HEK293 (cell line): ENCODE results near the gene NT5M.

Source experiments
- CTCF ChIA-PET: fragments of 350-600 bp; formaldehyde crosslinking; extraction: SDS; loops from one replicate; lab custom pipeline; 2021; ENCODE audit warnings: antibody characterized with exemption; lab: Yijun Ruan, JAX
- POLR2A ChIA-PET: fragments of 300-600 bp; formaldehyde crosslinking; extraction: SDS; loops from one replicate; lab custom pipeline; 2020; ENCODE audit warnings: antibody characterized with exemption, inconsistent platforms; lab: Yijun Ruan, JAX
- H3K27ac ChIP-seq: fragments of 200-500 bp; sonication (Bioruptor generic); 2 replicates; pipeline ENCODE4 v1.5.1; 2014; ENCODE audit warnings: low read depth, low read length, control low read depth, inconsistent platforms; ENCODE audit errors: extremely low read depth
- H3K36me3 ChIP-seq, 2 experiments: fragments of 200-500 bp in 1 of 2; sonication (Bioruptor generic) in 1 of 2; 1 replicate in 1 of 2; 2 replicates in 1 of 2; pipeline ENCODE4 v1.5.1; 2014 to 2017; ENCODE audit warnings: inconsistent platforms in 2 of 2, low read length in 2 of 2; ENCODE audit not compliant: control insufficient read depth in 2 of 2, insufficient read depth in 1 of 2
- H3K4me1 ChIP-seq: fragments of 200-500 bp; sonication (Bioruptor generic); 2 replicates; pipeline ENCODE4 v1.5.1; 2014; ENCODE audit warnings: mild to moderate bottlenecking, low read length, inconsistent platforms; ENCODE audit not compliant: control insufficient read depth, insufficient read depth
- H3K4me3 ChIP-seq: 2 replicates; pipeline ENCODE4 v1.5.1; 2011; ENCODE audit warnings: low read depth, mild to moderate bottlenecking, control low read depth, low read length, moderate library complexity
- H3K9me3 ChIP-seq: fragments of 200-500 bp; sonication (Bioruptor generic); 2 replicates; pipeline ENCODE4 v1.5.1; 2014; ENCODE audit warnings: low read depth, low read length, inconsistent platforms; ENCODE audit not compliant: control insufficient read depth, insufficient read depth
- GFI1B ChIP-seq: fragments of 450-650 bp; formaldehyde crosslinking; IDR thresholded peaks from 2 replicates; pipeline ENCODE4 v1.5.1; 2016; ENCODE audit warnings: missing biosample characterization, missing genetic modification characterization
- HOXA7 ChIP-seq: sonication (generic); formaldehyde crosslinking; IDR thresholded peaks from 2 replicates; pipeline ENCODE4 v1.8.1; 2022; ENCODE audit warnings: missing genetic modification reagents, borderline replicate concordance
- HOXD13 ChIP-seq: sonication (generic); formaldehyde crosslinking; IDR thresholded peaks from 2 replicates; pipeline ENCODE4 v1.8.0; 2022; ENCODE audit warnings: missing genetic modification reagents, borderline replicate concordance
- KLF1 ChIP-seq: fragments of 450-650 bp; formaldehyde crosslinking; IDR thresholded peaks from 2 replicates; pipeline ENCODE4 v1.5.1; 2016; ENCODE audit warnings: missing biosample characterization, missing genetic modification characterization
- KLF17 ChIP-seq: fragments of 450-650 bp; formaldehyde crosslinking; IDR thresholded peaks from 2 replicates; pipeline ENCODE4 v1.5.1; 2016; ENCODE audit warnings: missing biosample characterization, missing genetic modification characterization
- KLF9 ChIP-seq: fragments of 450-650 bp; formaldehyde crosslinking; IDR thresholded peaks from 2 replicates; pipeline ENCODE4 v1.5.1; 2016; ENCODE audit warnings: missing biosample characterization, missing genetic modification characterization, low read depth
- PRDM4 ChIP-seq: fragments of 450-650 bp; formaldehyde crosslinking; IDR thresholded peaks from 2 replicates; pipeline ENCODE4 v1.5.1; 2017; ENCODE audit warnings: missing biosample characterization, missing genetic modification characterization
- SCRT1 ChIP-seq: fragments of 450-650 bp; formaldehyde crosslinking; IDR thresholded peaks from 2 replicates; pipeline ENCODE4 v1.5.1; 2016; ENCODE audit warnings: missing biosample characterization, missing genetic modification characterization, borderline replicate concordance
- SP7 ChIP-seq: fragments of 450-650 bp; formaldehyde crosslinking; IDR thresholded peaks from 2 replicates; pipeline ENCODE4 v1.5.1; 2016; ENCODE audit warnings: missing biosample characterization, missing genetic modification characterization
- ZBTB8A ChIP-seq: fragments of 450-650 bp; formaldehyde crosslinking; IDR thresholded peaks from 2 replicates; pipeline ENCODE4 v1.5.1; 2016; ENCODE audit warnings: missing biosample characterization, missing genetic modification characterization
- ZFP3 ChIP-seq: fragments of 450-650 bp; formaldehyde crosslinking; IDR thresholded peaks from 2 replicates; pipeline ENCODE4 v1.5.1; 2016; ENCODE audit warnings: low read depth, missing biosample characterization, missing genetic modification characterization
- ZIC2 ChIP-seq: fragments of 450-650 bp; formaldehyde crosslinking; IDR thresholded peaks from 2 replicates; pipeline ENCODE4 v1.5.1; 2016; ENCODE audit warnings: missing biosample characterization, missing genetic modification characterization
- ZNF140 ChIP-seq: fragments of 450-650 bp; formaldehyde crosslinking; IDR thresholded peaks from 2 replicates; pipeline ENCODE4 v1.5.1; 2016; ENCODE audit warnings: missing biosample characterization, missing genetic modification characterization
- ZNF155 ChIP-seq: fragments of 450-650 bp; formaldehyde crosslinking; IDR thresholded peaks from 2 replicates; pipeline ENCODE4 v1.5.1; 2016; ENCODE audit warnings: missing biosample characterization, missing genetic modification characterization
- ZNF391 ChIP-seq: fragments of 450-650 bp; formaldehyde crosslinking; IDR thresholded peaks from 2 replicates; pipeline ENCODE4 v1.5.1; 2016; ENCODE audit warnings: low read depth, missing biosample characterization, missing genetic modification characterization, borderline replicate concordance
- ZNF404 ChIP-seq: fragments of 450-650 bp; formaldehyde crosslinking; IDR thresholded peaks from 2 replicates; pipeline ENCODE4 v1.5.1; 2017; ENCODE audit warnings: missing biosample characterization, missing genetic modification characterization
- ZNF423 ChIP-seq: fragments of 450-650 bp; formaldehyde crosslinking; IDR thresholded peaks from 2 replicates; pipeline ENCODE4 v1.5.1; 2016; ENCODE audit warnings: missing biosample characterization, missing genetic modification characterization
- ZNF48 ChIP-seq: fragments of 450-650 bp; formaldehyde crosslinking; IDR thresholded peaks from 2 replicates; pipeline ENCODE4 v1.5.1; 2016; ENCODE audit warnings: missing biosample characterization, missing genetic modification characterization
- ZNF510 ChIP-seq: fragments of 450-650 bp; formaldehyde crosslinking; IDR thresholded peaks from 2 replicates; pipeline ENCODE4 v1.5.1; 2018; ENCODE audit warnings: mild to moderate bottlenecking, missing genetic modification characterization, missing biosample characterization; ENCODE audit not compliant: insufficient replicate concordance
- ZNF548 ChIP-seq: fragments of 450-650 bp; formaldehyde crosslinking; IDR thresholded peaks from 2 replicates; pipeline ENCODE4 v1.5.1; 2016; ENCODE audit warnings: missing biosample characterization, missing genetic modification characterization
- ZNF571 ChIP-seq: fragments of 450-650 bp; formaldehyde crosslinking; IDR thresholded peaks from 2 replicates; pipeline ENCODE4 v1.5.0; 2017; ENCODE audit warnings: missing biosample characterization, missing genetic modification characterization
- ZNF626 ChIP-seq: fragments of 450-650 bp; sonication (Bioruptor Pico); formaldehyde crosslinking; IDR thresholded peaks from 2 replicates; pipeline ENCODE4 v1.5.1; 2018; ENCODE audit warnings: missing biosample characterization, missing genetic modification characterization, inconsistent platforms
- ZNF660 ChIP-seq: fragments of 450-650 bp; IDR thresholded peaks from 2 replicates; pipeline ENCODE4 v1.5.1; 2018; ENCODE audit warnings: missing biosample characterization, mild to moderate bottlenecking, missing genetic modification characterization
- ZNF768 ChIP-seq: fragments of 450-650 bp; formaldehyde crosslinking; IDR thresholded peaks from 2 replicates; pipeline ENCODE4 v1.5.1; 2018; ENCODE audit warnings: missing biosample characterization, mild to moderate bottlenecking, missing genetic modification characterization
- ZNF777 ChIP-seq: fragments of 450-650 bp; formaldehyde crosslinking; IDR thresholded peaks from 2 replicates; pipeline ENCODE4 v1.5.1; 2017; ENCODE audit warnings: missing biosample characterization, missing genetic modification characterization, borderline replicate concordance
- TF ChIP-seq, protein P1 (sequence below): fragments of 450-650 bp; formaldehyde crosslinking; IDR thresholded peaks from 2 replicates; pipeline ENCODE4 v1.5.1; 2017; ENCODE audit warnings: missing biosample characterization, missing genetic modification characterization
- TF ChIP-seq, protein P2 (sequence below): fragments of 450-650 bp; formaldehyde crosslinking; IDR thresholded peaks from 2 replicates; pipeline ENCODE4 v1.5.1; 2016; ENCODE audit warnings: missing biosample characterization, missing genetic modification characterization

NT5M gene

GRCh38 chr17:17363638-17364337, 60.6 kb downstream of the NT5M start:
- H3K4me3 ChIP-seq: no peak overlapping the region
- POLR2A ChIA-PET: no interaction called here
- no peaks in the 10 kb centered on the region for H3K9me3 ChIP-seq
- H3K4me1 ChIP-seq: no peaks in the 10 kb centered on the region
- no peak overlapping the region for H3K27ac ChIP-seq
- CTCF ChIA-PET: interaction anchor here (1.1 to 2.6 kb wide), 2 partner anchors 133 to 205 kb away, joined by 4 to 7 read pairs; no protein-coding TSS in a partner anchor
- H3K36me3 ChIP-seq: no peaks in the 10 kb centered on the region
- TF ChIP-seq HOXA7 (no peak), ZBTB8A (tag by site-specific recombination) (no peak), KLF1 (tag by site-specific recombination) (peak; percentile 96), ZIC2 (peak; percentile 30; the same call in 1 of the 2 replicates), SCRT1 (tag by site-specific recombination) (no peak), KLF17 (tag by site-specific recombination) (peak; percentile 92)

GRCh38 chr17:17364338-17364667, 61.1 kb downstream of the NT5M start:
- Histone ChIP-seq H3K9me3 (no peaks in the 10 kb centered on the region), H3K4me1 (no peaks in the 10 kb centered on the region), H3K4me3 (no peak overlapping the region), H3K27ac (no peak overlapping the region), H3K36me3 (no peaks in the 10 kb centered on the region)
- CTCF ChIA-PET: interaction anchor here (1.1 to 2.6 kb wide), 3 partner anchors 10 to 277 kb away, joined by 6 to 10 read pairs (median 7); no protein-coding TSS in a partner anchor
- TF ChIP-seq HOXD13 (CRISPR knock-in tag) (no peak), ZNF626 (tag by site-specific recombination) (no peak), ZNF391 (tag by site-specific recombination) (no peak), SP7 (no peak), ZNF548 (tag by site-specific recombination) (no peak), KLF9 (tag by site-specific recombination) (no peak), PRDM4 (no peak), GFI1B (tag by site-specific recombination) (no peak), KLF1 (tag by site-specific recombination) (no peak), ZNF423 (tag by site-specific recombination) (no peak), ZNF404 (tag by site-specific recombination) (no peak), ZNF660 (tag by site-specific recombination) (no peak), ZNF140 (tag by site-specific recombination) (no peak)
- POLR2A ChIA-PET: no interaction called here

DNA sequence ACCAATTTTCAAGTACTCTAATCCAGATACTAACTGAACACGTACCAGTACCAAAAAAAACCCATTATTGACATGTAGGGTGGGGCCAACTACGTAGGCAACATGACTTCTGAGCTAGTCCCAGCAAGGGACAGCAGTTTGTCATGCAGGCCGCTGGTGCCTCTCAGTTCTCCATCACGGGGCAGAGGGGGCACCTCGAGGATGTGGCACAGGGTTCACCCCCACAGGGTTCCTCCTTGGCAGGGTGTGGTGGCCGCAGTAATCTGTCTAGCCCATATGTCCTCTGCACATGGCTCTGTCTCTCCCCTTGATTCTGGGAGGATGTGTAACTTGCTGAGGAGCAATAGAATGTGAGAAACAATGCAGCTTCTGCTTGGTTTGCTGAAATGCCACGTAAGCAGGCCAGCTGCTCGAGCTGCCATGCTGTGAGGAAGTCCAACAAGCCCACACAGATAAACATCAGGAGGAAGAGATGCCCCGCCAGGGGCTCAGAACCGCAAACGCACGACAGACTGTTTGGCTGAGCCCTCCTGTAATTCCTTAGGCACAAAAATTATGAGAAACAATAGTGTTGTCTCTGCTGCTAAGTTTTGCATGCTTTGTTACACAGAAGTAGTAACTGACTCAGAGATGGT, 62.4 kb downstream of the NT5M start:
- H3K4me3 ChIP-seq: no peak overlapping the region
- no peaks in the 10 kb centered on the region for H3K9me3 ChIP-seq
- ChIA-PET POLR2A (no interaction called here), CTCF (interaction anchor here (0.8 to 2.9 kb wide), 8 partner anchors 9 to 277 kb away, joined by 3 to 25 read pairs (median 6); no protein-coding TSS in a partner anchor)
- no peak overlapping the region for H3K27ac ChIP-seq
- H3K4me1 ChIP-seq: no peaks in the 10 kb centered on the region
- no peaks in the 10 kb centered on the region for H3K36me3 ChIP-seq
- TF ChIP-seq ZNF155 (tag by site-specific recombination) (no peak), ZFP3 (tag by site-specific recombination) (no peak), ZNF48 (no peak), ZNF777 (tag by site-specific recombination) (no peak), ZNF768 (tag by site-specific recombination) (no peak), ZNF510 (tag by site-specific recombination) (no peak), SP7 (no peak), ZNF571 (tag by site-specific recombination) (no peak)
- TF ChIP-seq, protein P1, sequence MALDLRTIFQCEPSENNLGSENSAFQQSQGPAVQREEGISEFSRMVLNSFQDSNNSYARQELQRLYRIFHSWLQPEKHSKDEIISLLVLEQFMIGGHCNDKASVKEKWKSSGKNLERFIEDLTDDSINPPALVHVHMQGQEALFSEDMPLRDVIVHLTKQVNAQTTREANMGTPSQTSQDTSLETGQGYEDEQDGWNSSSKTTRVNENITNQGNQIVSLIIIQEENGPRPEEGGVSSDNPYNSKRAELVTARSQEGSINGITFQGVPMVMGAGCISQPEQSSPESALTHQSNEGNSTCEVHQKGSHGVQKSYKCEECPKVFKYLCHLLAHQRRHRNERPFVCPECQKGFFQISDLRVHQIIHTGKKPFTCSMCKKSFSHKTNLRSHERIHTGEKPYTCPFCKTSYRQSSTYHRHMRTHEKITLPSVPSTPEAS: no peak
- TF ChIP-seq, protein P2, sequence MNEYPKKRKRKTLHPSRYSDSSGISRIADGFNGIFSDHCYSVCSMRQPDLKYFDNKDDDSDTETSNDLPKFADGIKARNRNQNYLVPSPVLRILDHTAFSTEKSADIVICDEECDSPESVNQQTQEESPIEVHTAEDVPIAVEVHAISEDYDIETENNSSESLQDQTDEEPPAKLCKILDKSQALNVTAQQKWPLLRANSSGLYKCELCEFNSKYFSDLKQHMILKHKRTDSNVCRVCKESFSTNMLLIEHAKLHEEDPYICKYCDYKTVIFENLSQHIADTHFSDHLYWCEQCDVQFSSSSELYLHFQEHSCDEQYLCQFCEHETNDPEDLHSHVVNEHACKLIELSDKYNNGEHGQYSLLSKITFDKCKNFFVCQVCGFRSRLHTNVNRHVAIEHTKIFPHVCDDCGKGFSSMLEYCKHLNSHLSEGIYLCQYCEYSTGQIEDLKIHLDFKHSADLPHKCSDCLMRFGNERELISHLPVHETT (tag by site-specific recombination): no peak
